RCC 7860 (cell line): ENCODE measurements around the gene ACTR1A.

ENCODE experiments used
- DNase-seq: peaks from one replicate; pipeline ENCODE4 v3.0.0-alpha.2; 2015; ENCODE audit warnings: low spot score
- FAIRE-seq: peaks from 2 replicates; lab custom pipeline; 2012; peaks lifted over from hg19 to GRCh38; lab: Jason Lieb, UNC

The ACTR1A gene

GRCh38 chr10:102432162-102432950 lies 70.2 kb downstream of the ACTR1A start, which contains the start of gene CUEDC2:
Gene CUEDC2, minus strand, starts transcription at chr10:102432574. Its CDS starts 7,386 bp downstream, at chr10:102425188.
- DNase-seq: peak; percentile 90
- peak; percentile 77 for FAIRE-seq

DNA sequence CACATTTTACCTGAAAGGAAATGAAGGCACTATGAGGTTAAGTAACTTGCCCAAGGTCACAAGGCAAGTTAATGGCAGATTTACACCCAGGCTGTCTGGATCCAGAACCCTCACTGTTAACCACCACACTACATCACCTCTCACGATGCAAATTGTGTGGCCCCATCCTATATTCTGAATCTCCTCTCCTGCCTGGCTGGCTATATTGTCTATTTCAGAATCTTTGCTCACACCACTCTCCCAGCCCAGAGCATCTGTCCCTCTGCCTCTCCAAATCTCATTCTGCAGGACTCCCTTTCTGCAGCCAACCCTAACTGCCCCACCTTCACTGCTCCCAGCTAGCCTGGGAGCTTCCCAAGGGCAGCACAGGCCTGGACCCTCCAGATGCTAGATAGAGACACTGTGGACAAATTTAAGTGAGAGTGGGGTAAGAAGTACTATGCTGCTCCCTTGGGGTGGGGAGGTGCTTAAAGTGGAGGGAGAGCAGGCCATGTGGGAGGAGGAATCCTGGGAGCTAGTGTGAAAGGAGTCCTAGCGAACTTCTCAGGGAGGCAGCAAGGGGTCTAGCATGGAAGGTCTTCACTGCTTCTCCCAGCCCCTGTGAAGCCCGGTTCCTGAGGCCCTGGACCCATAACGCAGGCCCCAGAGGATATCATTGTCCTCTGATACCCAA lies 70.9 kb downstream of the ACTR1A start:
- no peak for FAIRE-seq
- no peak for DNase-seq

DNA sequence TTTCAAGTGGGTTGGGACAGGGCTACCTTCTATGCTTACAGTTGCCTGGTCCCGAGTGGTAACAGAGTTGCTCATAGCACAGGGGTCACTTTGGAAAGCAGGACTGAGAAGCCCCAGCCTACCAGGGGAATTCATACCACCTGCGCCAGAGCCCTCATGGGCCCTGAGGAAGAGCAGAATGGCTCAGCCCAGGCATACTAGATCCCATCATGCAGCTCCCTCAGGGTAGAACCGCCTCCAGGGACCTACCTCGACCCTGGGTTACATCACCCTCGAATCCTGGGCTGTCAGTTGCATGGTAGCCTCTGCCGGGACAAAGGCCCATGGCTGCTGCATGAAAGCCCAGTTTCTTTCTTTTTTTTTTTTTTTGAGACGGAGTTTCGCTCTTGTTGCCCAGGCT lies 73.0 kb downstream of the ACTR1A start:
- DNase-seq: no peak
- FAIRE-seq: no peak
